Measurements from ENCODE around the gene KIAA0586. TPM values are rescaled to one million over a fixed set of nuclear protein-coding genes. Genes with fewer than 3 reads are reported as not detected.

KIAA0586 gene
- total RNA-seq, 4 donors from 2014 or later: 10.8 to 17.1 (median 13.9) TPM

DNA sequence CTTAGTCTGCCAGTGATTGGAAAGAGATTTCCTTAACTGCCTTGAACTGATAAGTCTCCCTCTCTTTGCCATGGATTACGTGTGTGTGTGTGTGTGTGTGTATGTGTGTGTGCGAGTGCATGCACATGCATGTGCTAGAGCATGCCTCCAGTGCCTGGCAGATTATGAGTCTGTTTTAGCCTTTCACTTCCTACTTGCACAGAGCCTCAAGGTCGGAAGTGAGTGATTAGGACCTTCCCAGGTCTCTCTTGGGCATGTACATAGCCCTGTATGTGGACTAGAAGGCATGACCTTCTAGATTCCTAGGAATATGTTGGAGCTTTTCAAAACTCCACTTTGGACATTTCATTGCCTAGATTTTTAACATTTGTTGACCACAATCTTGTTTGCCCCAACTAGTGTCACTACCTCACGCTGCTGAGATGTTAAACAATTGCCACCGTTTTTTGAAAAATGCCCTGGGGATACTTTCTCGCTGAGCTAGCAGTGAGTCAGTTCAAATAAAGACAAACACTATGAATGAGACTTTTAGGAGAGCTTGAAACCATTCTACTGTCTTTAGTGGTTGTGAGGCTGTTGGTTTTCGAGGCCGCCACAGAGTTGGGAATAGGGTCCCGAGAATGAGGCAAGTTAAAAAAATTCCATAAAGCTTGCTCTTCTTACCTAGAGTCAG lies 28.2 kb downstream of the KIAA0586 start:
- no peaks in the 10 kb centered on the region for H3K4me1 ChIP-seq
- H3K4me3 ChIP-seq: no peak overlapping the region
- 85% methylated on average over 9 of the region's 9 CpGs for WGBS
- H3K36me3 ChIP-seq: peaks cover 24 to 89% (median 58%) of the 10 kb centered on the region in 4 donors
- no peak for TF ChIP-seq POLR2AphosphoS5 (IDR thresholded peaks at IDR 0.05)
- TF ChIP-seq, protein P1, sequence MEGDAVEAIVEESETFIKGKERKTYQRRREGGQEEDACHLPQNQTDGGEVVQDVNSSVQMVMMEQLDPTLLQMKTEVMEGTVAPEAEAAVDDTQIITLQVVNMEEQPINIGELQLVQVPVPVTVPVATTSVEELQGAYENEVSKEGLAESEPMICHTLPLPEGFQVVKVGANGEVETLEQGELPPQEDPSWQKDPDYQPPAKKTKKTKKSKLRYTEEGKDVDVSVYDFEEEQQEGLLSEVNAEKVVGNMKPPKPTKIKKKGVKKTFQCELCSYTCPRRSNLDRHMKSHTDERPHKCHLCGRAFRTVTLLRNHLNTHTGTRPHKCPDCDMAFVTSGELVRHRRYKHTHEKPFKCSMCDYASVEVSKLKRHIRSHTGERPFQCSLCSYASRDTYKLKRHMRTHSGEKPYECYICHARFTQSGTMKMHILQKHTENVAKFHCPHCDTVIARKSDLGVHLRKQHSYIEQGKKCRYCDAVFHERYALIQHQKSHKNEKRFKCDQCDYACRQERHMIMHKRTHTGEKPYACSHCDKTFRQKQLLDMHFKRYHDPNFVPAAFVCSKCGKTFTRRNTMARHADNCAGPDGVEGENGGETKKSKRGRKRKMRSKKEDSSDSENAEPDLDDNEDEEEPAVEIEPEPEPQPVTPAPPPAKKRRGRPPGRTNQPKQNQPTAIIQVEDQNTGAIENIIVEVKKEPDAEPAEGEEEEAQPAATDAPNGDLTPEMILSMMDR (IDR thresholded peaks at IDR 0.05): no peak
- no peaks in the 10 kb centered on the region for H3K27me3 ChIP-seq
- no peak for DNase-seq (ENCODE audit: extremely low spot score)
- no peak overlapping the region for H3K27ac ChIP-seq (replicated peaks in 1 of 4)
- intact Hi-C loops (cut with DNase I): no loop called here
- H3K9me3 ChIP-seq: no peaks in the 10 kb centered on the region

DNA sequence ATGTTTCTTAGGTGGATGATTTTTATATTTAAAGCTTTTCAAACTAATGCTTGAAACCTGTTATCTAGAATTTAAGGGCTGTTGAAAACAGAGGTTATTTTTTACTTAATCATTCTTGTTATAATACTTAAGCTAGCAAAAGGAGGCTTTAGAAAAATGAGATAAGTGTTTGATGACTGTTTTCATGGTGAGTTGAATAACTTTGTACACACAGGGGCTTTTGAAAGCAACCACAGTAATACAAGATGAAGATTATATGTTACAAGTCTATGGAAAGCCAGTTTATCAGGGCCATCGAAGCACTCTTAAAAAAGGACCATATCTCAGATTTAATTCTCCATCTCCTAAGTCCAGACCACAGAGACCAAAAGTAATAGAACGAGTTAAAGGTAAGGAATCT lies 33.3 kb downstream of the KIAA0586 start:
- no peaks in the 10 kb centered on the region for H3K4me1 ChIP-seq
- H3K4me3 ChIP-seq: no peak overlapping the region
- H3K27me3 ChIP-seq: no peaks in the 10 kb centered on the region
- TF ChIP-seq POLR2A (IDR thresholded peaks at IDR 0.05; ENCODE audit: low read depth) (no peak), EP300 (IDR thresholded peaks at IDR 0.05) (no peak), POLR2AphosphoS5 (IDR thresholded peaks at IDR 0.05) (no peak)
- TF ChIP-seq, protein P1 (IDR thresholded peaks at IDR 0.05): no peak
- intact Hi-C loops (cut with DNase I): no loop called here
- H3K9me3 ChIP-seq: no peaks in the 10 kb centered on the region
- peaks cover 31 to 88% (median 48%) of the 10 kb centered on the region in 4 donors for H3K36me3 ChIP-seq
- H3K27ac ChIP-seq (replicated peaks in 1 of 4): no peak overlapping the region
- 92% methylated on average over 2 of the region's 2 CpGs for WGBS
- DNase-seq (ENCODE audit: extremely low spot score): no peak

DNA sequence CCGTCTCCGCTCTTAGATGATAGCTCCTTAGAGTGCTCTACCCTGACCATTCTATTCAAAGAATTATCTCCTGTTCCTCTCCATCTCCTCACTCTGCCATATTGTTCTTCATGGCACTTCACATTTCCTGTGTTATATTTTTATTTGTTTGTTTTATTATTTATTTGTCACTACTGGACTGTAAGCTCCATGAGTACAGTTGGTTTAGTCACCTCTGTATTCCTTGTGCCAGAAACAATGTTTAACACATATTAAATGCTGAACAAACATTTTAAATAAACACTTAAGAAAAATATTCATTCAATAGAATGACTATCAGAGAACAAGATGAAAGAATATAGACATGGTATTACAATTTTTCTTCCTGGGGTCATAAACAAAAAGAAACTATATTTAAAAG lies 35.6 kb downstream of the KIAA0586 start:
- intact Hi-C loops (cut with DNase I): no loop called here
- Histone ChIP-seq H3K9me3 (no peaks in the 10 kb centered on the region), H3K36me3 (peaks cover 25 to 87% (median 49%) of the 10 kb centered on the region in 4 donors), H3K27me3 (no peaks in the 10 kb centered on the region), H3K4me1 (no peaks in the 10 kb centered on the region), H3K4me3 (no peak overlapping the region), H3K27ac (replicated peaks in 1 of 4) (no peak overlapping the region)
- WGBS: 100% methylated on average over 2 of the region's 2 CpGs
- TF ChIP-seq EP300 (IDR thresholded peaks at IDR 0.05): no peak
- TF ChIP-seq POLR2AphosphoS5 (IDR thresholded peaks at IDR 0.05): no peak
- TF ChIP-seq POLR2A (IDR thresholded peaks at IDR 0.05; ENCODE audit: low read depth): no peak
- TF ChIP-seq, protein P1 (IDR thresholded peaks at IDR 0.05): no peak
- no peak for DNase-seq (ENCODE audit: extremely low spot score)

DNA sequence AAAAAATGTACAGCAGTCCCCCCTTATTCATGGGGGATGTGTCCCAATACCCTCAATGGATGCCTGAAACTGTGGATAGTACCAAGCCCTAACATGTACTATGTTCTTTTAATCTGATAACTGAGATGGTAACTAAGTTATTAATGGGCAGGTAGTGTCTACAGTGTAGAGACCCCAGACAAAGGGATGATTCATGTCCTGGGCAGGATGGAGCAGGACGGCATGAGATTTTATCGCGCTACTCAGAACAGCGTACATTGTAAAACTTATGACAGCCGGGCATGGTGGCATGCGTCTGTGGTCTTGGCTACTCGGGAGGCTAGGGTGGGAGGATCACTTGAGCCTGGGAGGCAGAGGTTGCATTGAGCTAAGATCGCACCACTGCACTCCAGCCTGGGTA lies 37.1 kb downstream of the KIAA0586 start:
- TF ChIP-seq EP300 (IDR thresholded peaks at IDR 0.05): no peak
- TF ChIP-seq POLR2AphosphoS5 (IDR thresholded peaks at IDR 0.05): no peak
- TF ChIP-seq POLR2A (IDR thresholded peaks at IDR 0.05; ENCODE audit: low read depth): no peak
- TF ChIP-seq, protein P1 (IDR thresholded peaks at IDR 0.05): no peak
- no peak for DNase-seq (ENCODE audit: extremely low spot score)
- WGBS: 93% methylated on average over 8 of the region's 8 CpGs
- Histone ChIP-seq H3K36me3 (peaks cover 21 to 90% (median 57%) of the 10 kb centered on the region in 4 donors), H3K9me3 (no peaks in the 10 kb centered on the region), H3K4me3 (no peak overlapping the region), H3K27me3 (no peaks in the 10 kb centered on the region), H3K27ac (replicated peaks in 1 of 4) (no peak overlapping the region), H3K4me1 (no peaks in the 10 kb centered on the region)
- intact Hi-C loops (cut with DNase I): no loop called here

DNA sequence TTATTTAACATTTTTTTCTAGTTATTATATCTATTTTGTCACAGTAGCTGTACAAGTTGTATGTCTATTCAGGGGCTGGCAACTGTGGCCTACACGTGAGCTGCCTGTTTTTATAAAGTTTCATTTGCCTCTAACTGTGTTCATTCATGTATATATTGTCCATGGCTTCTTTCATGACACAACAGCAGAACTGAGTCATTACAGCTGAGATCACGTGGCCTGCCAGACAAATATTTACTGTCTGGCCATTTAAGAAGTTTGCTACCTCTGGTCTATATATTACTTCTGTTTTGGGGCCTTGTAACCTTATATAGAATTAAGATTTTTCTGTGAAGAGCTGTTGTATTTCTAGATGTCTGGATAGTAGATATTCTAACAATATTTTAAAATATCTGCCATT lies 37.9 kb downstream of the KIAA0586 start:
- Histone ChIP-seq H3K9me3 (no peaks in the 10 kb centered on the region), H3K4me1 (no peaks in the 10 kb centered on the region), H3K4me3 (no peak overlapping the region), H3K27me3 (no peaks in the 10 kb centered on the region), H3K36me3 (peaks cover 21 to 86% (median 56%) of the 10 kb centered on the region in 4 donors), H3K27ac (replicated peaks in 1 of 4) (no peak overlapping the region)
- DNase-seq (ENCODE audit: extremely low spot score): no peak
- TF ChIP-seq POLR2A (IDR thresholded peaks at IDR 0.05; ENCODE audit: low read depth): no peak
- TF ChIP-seq POLR2AphosphoS5 (IDR thresholded peaks at IDR 0.05): no peak
- TF ChIP-seq, protein P1 (IDR thresholded peaks at IDR 0.05): no peak
- TF ChIP-seq EP300 (IDR thresholded peaks at IDR 0.05): no peak
- intact Hi-C loops (cut with DNase I): no loop called here
- WGBS: 70% methylated on average over 2 of the region's 2 CpGs
